DND-41 (cell line): ENCODE measurements around the gene TRAPPC14.
A peak's percentile ranks its signal among the peaks of the same experiment; 100 is the strongest.

Experiments used
- ATAC-seq: fragments of 200-7000 bp; cut with Tn5 transposase; 3 replicates; pipeline ENCODE4 v1.9.1; 2021; ENCODE audit warnings: low read depth; ENCODE audit not compliant: insufficient read depth
- DNase-seq: peaks from one replicate; pipeline ENCODE4 v3.0.0-alpha.2; 2020
- H2AFZ ChIP-seq: 2 replicates; pipeline ENCODE4 v1.6.0; 2012; ENCODE audit warnings: low read depth, low read length
- H3K27ac ChIP-seq: 2 replicates; pipeline ENCODE4 v1.5.1; 2012; ENCODE audit warnings: low read length, inconsistent platforms
- H3K27me3 ChIP-seq: fragments of 200-600 bp; sonication (generic); 2 replicates; pipeline ENCODE4 v1.6.0; 2012; ENCODE audit warnings: low read length, mild to moderate bottlenecking, inconsistent platforms; ENCODE audit not compliant: insufficient read depth, poor library complexity
- H3K36me3 ChIP-seq: 2 replicates; pipeline ENCODE4 v1.5.1; 2012; ENCODE audit warnings: low read length, inconsistent platforms; ENCODE audit not compliant: insufficient read depth
- H3K4me1 ChIP-seq: 2 replicates; pipeline ENCODE4 v1.5.1; 2012; ENCODE audit warnings: mild to moderate bottlenecking, low read length; ENCODE audit not compliant: insufficient read depth
- H3K4me2 ChIP-seq: 2 replicates; pipeline ENCODE4 v1.6.0; 2012; ENCODE audit warnings: mild to moderate bottlenecking, moderate library complexity, low read length, inconsistent platforms; ENCODE audit not compliant: insufficient read depth
- H3K4me3 ChIP-seq, 2 experiments: fragments of 200-600 bp in 1 of 2; shearing (Covaris generic) in 1 of 2; 2 replicates each; pipeline ENCODE4 v1.5.1; 2012 to 2016; ENCODE audit warnings: inconsistent platforms in 2 of 2, low read length in 2 of 2, mild to moderate bottlenecking in 2 of 2, low read depth in 1 of 2, moderate library complexity in 1 of 2
- H3K79me2 ChIP-seq: 2 replicates; pipeline ENCODE4 v1.6.0; 2012; ENCODE audit warnings: low read length, inconsistent platforms; ENCODE audit not compliant: insufficient read depth
- H3K9ac ChIP-seq: 2 replicates; pipeline ENCODE4 v1.6.0; 2012; ENCODE audit warnings: low read depth, mild to moderate bottlenecking, inconsistent platforms, low read length, moderate library complexity
- H3K9me3 ChIP-seq: 2 replicates; pipeline ENCODE4 v1.5.1; 2012; ENCODE audit warnings: low read length, moderate library complexity, mild to moderate bottlenecking, inconsistent platforms; ENCODE audit not compliant: insufficient read depth, severe bottlenecking
- H4K20me1 ChIP-seq: 2 replicates; pipeline ENCODE4 v1.6.0; 2012; ENCODE audit warnings: low read length; ENCODE audit not compliant: insufficient read depth
- CTCF ChIP-seq: IDR thresholded peaks from 2 replicates; pipeline ENCODE4 v1.5.1; 2012; ENCODE audit warnings: borderline replicate concordance, low read length, moderate library complexity, mild to moderate bottlenecking; ENCODE audit not compliant: poor library complexity, severe bottlenecking; ENCODE audit errors: extremely low read depth
- EZH2 ChIP-seq: IDR thresholded peaks from 3 replicates; pipeline ENCODE4 v1.6.1; 2012; ENCODE audit warnings: borderline replicate concordance, low read depth, mild to moderate bottlenecking, moderate library complexity, low read length, inconsistent platforms; ENCODE audit not compliant: severe bottlenecking

Gene TRAPPC14

GRCh38 chr7:100111156-100111555, 47.4 kb downstream of the TRAPPC14 start:
- Histone ChIP-seq H3K9ac (no peak overlapping the region), H3K4me2 (no peak overlapping the region), H3K79me2 (no peaks in the 10 kb centered on the region; the same call in 1 of the 2 replicates), H3K27me3 (no peaks in the 10 kb centered on the region), H3K9me3 (no peaks in the 10 kb centered on the region), H3K36me3 (peaks cover 81% of the 10 kb centered on the region), H3K27ac (no peak overlapping the region), H3K4me3 (no peak overlapping the region), H4K20me1 (no peaks in the 10 kb centered on the region; the same call in 1 of the 2 replicates), H3K4me1 (no peaks in the 10 kb centered on the region), H2AFZ (no peak overlapping the region)
- no peak for ATAC-seq
- TF ChIP-seq CTCF, result no peak
- no peak for TF ChIP-seq EZH2
- no peak for DNase-seq

GRCh38 chr7:100109521-100110163, 48.9 kb downstream of the TRAPPC14 start:
- Histone ChIP-seq H2AFZ (no peak overlapping the region), H4K20me1 (no peaks in the 10 kb centered on the region; the same call in 1 of the 2 replicates), H3K4me3 (no peak overlapping the region), H3K79me2 (no peaks in the 10 kb centered on the region), H3K27ac (no peak overlapping the region), H3K9me3 (no peaks in the 10 kb centered on the region), H3K9ac (no peak overlapping the region), H3K36me3 (peaks cover 90% of the 10 kb centered on the region), H3K4me1 (no peaks in the 10 kb centered on the region), H3K4me2 (no peak overlapping the region), H3K27me3 (no peaks in the 10 kb centered on the region)
- TF ChIP-seq EZH2 (no peak), CTCF (peak; percentile 32)
- no peak for ATAC-seq
- DNase-seq, result no peak

GRCh38 chr7:100107890-100108289, 50.6 kb downstream of the TRAPPC14 start:
- Histone ChIP-seq H3K79me2 (peaks cover 5% of the 10 kb centered on the region; the same call in 1 of the 2 replicates), H3K27ac (no peak overlapping the region), H2AFZ (no peak overlapping the region), H3K4me1 (peaks cover 6% of the 10 kb centered on the region), H3K36me3 (peaks cover 89% of the 10 kb centered on the region), H3K27me3 (no peaks in the 10 kb centered on the region), H3K9ac (no peak overlapping the region), H3K4me2 (no peak overlapping the region), H3K4me3 (no peak overlapping the region), H4K20me1 (no peaks in the 10 kb centered on the region; the same call in 1 of the 2 replicates), H3K9me3 (no peaks in the 10 kb centered on the region)
- ATAC-seq (0 out of 3 replicates have a peak, but pooled peaks have one; percentile 7), DNase-seq (no peak)
- TF ChIP-seq EZH2, result no peak
- no peak for TF ChIP-seq CTCF
